OCI-LY1 (cell line): ENCODE data around the gene PROSER1.

Experiments
- H2AFZ ChIP-seq: fragments of 200-600 bp; sonication (generic), shearing (Covaris generic); 2 replicates; pipeline ENCODE4 v1.6.0; 2014; ENCODE audit warnings: antibody characterized with exemption, mild to moderate bottlenecking, low read length
- H3F3A ChIP-seq: fragments of 200-600 bp; sonication (generic), shearing (Covaris generic); 2 replicates; pipeline ENCODE4 v1.6.0; 2014; ENCODE audit warnings: mild to moderate bottlenecking, antibody characterized with exemption, low read length, moderate library complexity; ENCODE audit not compliant: insufficient read depth
- H3K27ac ChIP-seq: fragments of 200-600 bp; sonication (generic); 2 replicates; pipeline ENCODE4 v1.5.1; 2014; ENCODE audit warnings: low read length, mixed run types, mild to moderate bottlenecking, low read depth; ENCODE audit not compliant: poor library complexity, severe bottlenecking
- H3K27me3 ChIP-seq: fragments of 200-600 bp; sonication (generic); 2 replicates; pipeline ENCODE4 v1.6.0; 2014; ENCODE audit warnings: antibody characterized with exemption, mild to moderate bottlenecking, low read length, moderate library complexity; ENCODE audit not compliant: insufficient read depth
- H3K36me3 ChIP-seq: fragments of 200-600 bp; sonication (generic); 2 replicates; pipeline ENCODE4 v1.6.1; 2014; ENCODE audit warnings: mild to moderate bottlenecking, antibody characterized with exemption, low read length, moderate library complexity, mixed read lengths; ENCODE audit not compliant: insufficient read depth
- H3K4me1 ChIP-seq: fragments of 200-600 bp; sonication (generic); 2 replicates; pipeline ENCODE4 v1.5.1; 2014; ENCODE audit warnings: mild to moderate bottlenecking, low read length, moderate library complexity; ENCODE audit not compliant: insufficient read depth, severe bottlenecking
- H3K4me2 ChIP-seq: fragments of 200-600 bp; sonication (generic), shearing (Covaris generic); 2 replicates; pipeline ENCODE4 v1.6.1; 2014; ENCODE audit warnings: low read length
- H3K4me3 ChIP-seq: fragments of 200-600 bp; sonication (generic); 2 replicates; pipeline ENCODE4 v1.5.1; 2014; ENCODE audit warnings: low read length, low read depth, mild to moderate bottlenecking, mixed read lengths; ENCODE audit not compliant: poor library complexity, severe bottlenecking
- H3K79me2 ChIP-seq: fragments of 200-600 bp; shearing (Covaris generic); 2 replicates; pipeline ENCODE4 v1.6.1; 2016; ENCODE audit warnings: mixed run types, low read length, mixed read lengths; ENCODE audit not compliant: insufficient read depth
- H3K9ac ChIP-seq: fragments of 200-600 bp; sonication (generic), shearing (Covaris generic); 2 replicates; pipeline ENCODE4 v1.6.1; 2014; ENCODE audit warnings: mild to moderate bottlenecking, low read length, mixed read lengths
- H3K9me2 ChIP-seq: fragments of 200-600 bp; sonication (generic), shearing (Covaris generic); 2 replicates; pipeline ENCODE4 v1.6.1; 2014; ENCODE audit warnings: low read depth, mild to moderate bottlenecking, low read length, mixed read lengths
- H3K9me3 ChIP-seq: fragments of 200-600 bp; shearing (Covaris generic); 2 replicates; pipeline ENCODE4 v1.6.1; 2014; ENCODE audit warnings: low read length, mixed read lengths
- H4K20me1 ChIP-seq: fragments of 200-600 bp; sonication (generic), shearing (Covaris generic); 2 replicates; pipeline ENCODE4 v1.6.0; 2016; ENCODE audit warnings: mild to moderate bottlenecking, low read length; ENCODE audit not compliant: insufficient read depth
- CTCF ChIP-seq: fragments of 200-600 bp; sonication (generic), shearing (Covaris generic); IDR thresholded peaks from 2 replicates; pipeline ENCODE4 v1.5.1; 2017; ENCODE audit warnings: mild to moderate bottlenecking, antibody characterized with exemption, low read length, moderate library complexity, mixed read lengths
- EZH2 ChIP-seq: fragments of 200-600 bp; sonication (generic), shearing (Covaris generic); IDR thresholded peaks from 2 replicates; pipeline ENCODE4 v1.8.0; 2017; ENCODE audit warnings: borderline replicate concordance, mixed run types, mild to moderate bottlenecking, antibody characterized with exemption, low read length, moderate library complexity, mixed read lengths

Gene PROSER1

GRCh38 chr13:39023761-39024160 is 14.1 kb downstream of the PROSER1 start:
- Histone ChIP-seq H3K4me3 (no peak overlapping the region), H4K20me1 (no peaks in the 10 kb centered on the region), H3K9ac (no peak overlapping the region), H3K9me2 (no peaks in the 10 kb centered on the region), H3K4me1 (no peaks in the 10 kb centered on the region), H3K36me3 (peaks cover 77% of the 10 kb centered on the region), H3K27me3 (no peaks in the 10 kb centered on the region), H2AFZ (no peak overlapping the region), H3K4me2 (no peak overlapping the region), H3K79me2 (no peaks in the 10 kb centered on the region), H3K9me3 (no peaks in the 10 kb centered on the region), H3K27ac (no peak overlapping the region), H3F3A (no peaks in the 10 kb centered on the region)
- no peak for TF ChIP-seq EZH2

GRCh38 chr13:39023316-39023715 is 14.6 kb downstream of the PROSER1 start:
- H3K4me3 ChIP-seq: no peak overlapping the region
- no peaks in the 10 kb centered on the region for H4K20me1 ChIP-seq
- no peaks in the 10 kb centered on the region for H3K9me2 ChIP-seq
- H3K4me2 ChIP-seq: no peak overlapping the region
- H3K4me1 ChIP-seq: no peaks in the 10 kb centered on the region
- no peak overlapping the region for H3K9ac ChIP-seq
- H3K79me2 ChIP-seq: no peaks in the 10 kb centered on the region
- no peaks in the 10 kb centered on the region for H3K27me3 ChIP-seq
- no peaks in the 10 kb centered on the region for H3F3A ChIP-seq
- TF ChIP-seq CTCF (no peak), EZH2 (no peak)
- H3K27ac ChIP-seq: no peak overlapping the region
- H3K9me3 ChIP-seq: no peaks in the 10 kb centered on the region
- H2AFZ ChIP-seq: no peak overlapping the region
- H3K36me3 ChIP-seq: peaks cover 73% of the 10 kb centered on the region

- H3K27me3 ChIP-seq: no peaks in the 10 kb centered on the region
- H3K9ac ChIP-seq: no peak overlapping the region
- no peak overlapping the region for H3K4me2 ChIP-seq
- no peaks in the 10 kb centered on the region for H3K9me3 ChIP-seq
- H2AFZ ChIP-seq: no peak overlapping the region
- H3K4me3 ChIP-seq: no peak overlapping the region
- TF ChIP-seq EZH2 (no peak), CTCF (no peak)
- H3K36me3 ChIP-seq: peaks cover 69% of the 10 kb centered on the region
- no peaks in the 10 kb centered on the region for H3K9me2 ChIP-seq
- H3K79me2 ChIP-seq: no peaks in the 10 kb centered on the region
- H3F3A ChIP-seq: no peaks in the 10 kb centered on the region
- H3K27ac ChIP-seq: no peak overlapping the region
- H4K20me1 ChIP-seq: no peaks in the 10 kb centered on the region
- no peaks in the 10 kb centered on the region for H3K4me1 ChIP-seq
Observed at GRCh38 chr13:39020853-39021462, 16.9 kb downstream of the PROSER1 start.

GRCh38 chr13:39016787-39017186 is 21.1 kb downstream of the PROSER1 start:
- Histone ChIP-seq H3K36me3 (peaks cover 69% of the 10 kb centered on the region), H3K9me2 (no peaks in the 10 kb centered on the region), H2AFZ (no peak overlapping the region)

More at GRCh38 chr13:39016787-39017186, 21.1 kb downstream of the PROSER1 start:
- TF ChIP-seq CTCF (peak; percentile 63), EZH2 (no peak)
- Histone ChIP-seq H3K4me1 (no peaks in the 10 kb centered on the region), H3K4me2 (no peak overlapping the region), H3K79me2 (no peaks in the 10 kb centered on the region), H3K9me3 (no peaks in the 10 kb centered on the region), H3K9ac (no peak overlapping the region), H4K20me1 (no peaks in the 10 kb centered on the region), H3K27me3 (no peaks in the 10 kb centered on the region), H3F3A (no peaks in the 10 kb centered on the region), H3K4me3 (no peak overlapping the region), H3K27ac (no peak overlapping the region)
